ENCODE measurements around the gene USP3.

DNA sequence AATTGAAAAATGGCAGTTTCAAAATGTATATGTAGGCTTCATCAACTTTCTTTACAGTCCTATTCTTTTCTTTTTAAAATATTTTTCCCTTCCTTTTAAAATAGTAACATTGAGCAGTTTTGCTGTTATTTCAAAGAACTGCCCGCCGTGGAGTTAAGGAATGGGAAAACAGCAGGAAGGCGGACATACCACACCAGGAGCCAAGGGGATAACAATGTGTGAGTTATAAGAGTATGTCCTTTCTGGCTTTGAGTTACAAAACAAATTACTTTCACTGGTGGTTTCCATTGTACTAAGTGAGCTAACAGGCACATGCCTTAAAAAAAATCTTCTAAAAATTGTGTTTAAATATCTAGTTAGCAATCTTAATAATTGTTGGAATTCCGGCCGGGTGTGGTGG is 55.4 kb downstream of the USP3 start:
- TF ChIP-seq, protein P1, sequence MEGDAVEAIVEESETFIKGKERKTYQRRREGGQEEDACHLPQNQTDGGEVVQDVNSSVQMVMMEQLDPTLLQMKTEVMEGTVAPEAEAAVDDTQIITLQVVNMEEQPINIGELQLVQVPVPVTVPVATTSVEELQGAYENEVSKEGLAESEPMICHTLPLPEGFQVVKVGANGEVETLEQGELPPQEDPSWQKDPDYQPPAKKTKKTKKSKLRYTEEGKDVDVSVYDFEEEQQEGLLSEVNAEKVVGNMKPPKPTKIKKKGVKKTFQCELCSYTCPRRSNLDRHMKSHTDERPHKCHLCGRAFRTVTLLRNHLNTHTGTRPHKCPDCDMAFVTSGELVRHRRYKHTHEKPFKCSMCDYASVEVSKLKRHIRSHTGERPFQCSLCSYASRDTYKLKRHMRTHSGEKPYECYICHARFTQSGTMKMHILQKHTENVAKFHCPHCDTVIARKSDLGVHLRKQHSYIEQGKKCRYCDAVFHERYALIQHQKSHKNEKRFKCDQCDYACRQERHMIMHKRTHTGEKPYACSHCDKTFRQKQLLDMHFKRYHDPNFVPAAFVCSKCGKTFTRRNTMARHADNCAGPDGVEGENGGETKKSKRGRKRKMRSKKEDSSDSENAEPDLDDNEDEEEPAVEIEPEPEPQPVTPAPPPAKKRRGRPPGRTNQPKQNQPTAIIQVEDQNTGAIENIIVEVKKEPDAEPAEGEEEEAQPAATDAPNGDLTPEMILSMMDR (IDR thresholded peaks at IDR 0.05) = no peak
- TF ChIP-seq POLR2A (IDR thresholded peaks at IDR 0.05) (no peak), EP300 (IDR thresholded peaks at IDR 0.05) (no peak)
